Inferior parietal cortex (tissue), 1 donor: ENCODE data around the gene PGS1.

ENCODE experiments used
- DNase-seq: peaks from one replicate; pipeline ENCODE4 v3.0.0-alpha.2; 2016; ENCODE audit errors: extremely low spot score

The PGS1 gene

GRCh38 chr17:78387977-78388941, 9.8 kb downstream of the PGS1 start:
- DNase-seq, result no peak

GRCh38 chr17:78390241-78391050, 12.0 kb downstream of the PGS1 start:
- no peak for DNase-seq

DNA sequence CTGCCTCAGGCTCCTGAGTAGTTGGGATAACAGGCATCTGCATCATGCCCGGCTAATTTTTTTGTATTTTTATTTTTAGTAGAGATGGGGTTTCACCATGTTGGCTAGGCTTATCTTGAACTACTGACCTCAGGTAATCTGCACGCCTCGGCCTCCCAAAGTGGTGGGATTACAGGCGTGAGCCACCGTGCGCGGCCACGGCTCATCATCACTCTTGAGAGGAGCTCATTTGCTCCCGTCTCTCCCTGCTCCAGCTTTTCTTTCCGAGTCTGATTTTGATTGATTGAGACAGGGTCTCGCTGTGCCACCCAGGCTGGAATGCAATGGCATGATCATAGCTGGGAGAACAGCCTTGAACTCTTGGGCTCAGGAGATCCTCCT, 12.6 kb downstream of the PGS1 start:
- no peak for DNase-seq

GRCh38 chr17:78391843-78392242, 13.4 kb downstream of the PGS1 start:
- no peak for DNase-seq

DNA sequence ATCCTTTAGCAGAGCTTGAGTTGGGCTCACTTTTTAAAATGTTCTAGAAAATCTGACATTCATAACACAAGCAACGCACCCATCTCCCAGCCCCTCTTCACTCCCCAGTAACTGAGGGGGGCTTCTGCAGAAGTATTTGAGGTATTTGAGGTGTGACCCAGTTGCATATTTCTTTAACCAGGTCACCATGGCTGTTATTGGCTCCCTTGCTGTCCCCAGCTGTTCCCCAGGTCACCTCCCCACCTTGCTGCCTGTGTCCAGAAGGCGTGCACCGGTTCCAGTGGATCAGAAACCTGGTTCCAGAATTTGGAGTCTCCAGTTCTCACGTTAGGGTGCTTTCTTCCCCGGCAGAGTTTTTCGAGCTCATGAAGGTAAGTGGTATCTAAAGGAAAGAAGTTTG, 13.8 kb downstream of the PGS1 start:
- no peak for DNase-seq

DNA sequence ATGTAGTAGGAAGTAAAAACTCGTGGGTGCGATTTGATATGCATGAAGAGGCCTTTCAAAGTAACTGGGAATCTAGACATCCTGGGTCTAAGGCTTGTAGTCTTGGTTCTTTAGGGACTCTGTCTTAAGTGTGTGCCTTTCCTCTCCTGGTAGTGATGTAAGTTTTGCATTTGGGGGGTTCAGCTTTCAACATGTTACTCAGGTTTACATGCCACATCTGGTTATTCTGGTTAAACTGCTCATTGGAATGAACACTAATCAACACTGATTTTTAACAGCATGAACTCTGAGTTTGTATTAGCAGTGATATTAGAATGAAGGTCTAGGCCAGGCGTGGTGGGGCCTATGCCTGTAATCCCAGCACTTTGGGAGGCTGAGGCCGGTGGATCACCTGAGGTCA, 15.1 kb downstream of the PGS1 start:
- no peak for DNase-seq

- DNase-seq, result no peak
Observed at GRCh38 chr17:78394209-78394608, 15.8 kb downstream of the PGS1 start.

- DNase-seq, result no peak
Observed at GRCh38 chr17:78395155-78395554, 16.7 kb downstream of the PGS1 start.

DNA sequence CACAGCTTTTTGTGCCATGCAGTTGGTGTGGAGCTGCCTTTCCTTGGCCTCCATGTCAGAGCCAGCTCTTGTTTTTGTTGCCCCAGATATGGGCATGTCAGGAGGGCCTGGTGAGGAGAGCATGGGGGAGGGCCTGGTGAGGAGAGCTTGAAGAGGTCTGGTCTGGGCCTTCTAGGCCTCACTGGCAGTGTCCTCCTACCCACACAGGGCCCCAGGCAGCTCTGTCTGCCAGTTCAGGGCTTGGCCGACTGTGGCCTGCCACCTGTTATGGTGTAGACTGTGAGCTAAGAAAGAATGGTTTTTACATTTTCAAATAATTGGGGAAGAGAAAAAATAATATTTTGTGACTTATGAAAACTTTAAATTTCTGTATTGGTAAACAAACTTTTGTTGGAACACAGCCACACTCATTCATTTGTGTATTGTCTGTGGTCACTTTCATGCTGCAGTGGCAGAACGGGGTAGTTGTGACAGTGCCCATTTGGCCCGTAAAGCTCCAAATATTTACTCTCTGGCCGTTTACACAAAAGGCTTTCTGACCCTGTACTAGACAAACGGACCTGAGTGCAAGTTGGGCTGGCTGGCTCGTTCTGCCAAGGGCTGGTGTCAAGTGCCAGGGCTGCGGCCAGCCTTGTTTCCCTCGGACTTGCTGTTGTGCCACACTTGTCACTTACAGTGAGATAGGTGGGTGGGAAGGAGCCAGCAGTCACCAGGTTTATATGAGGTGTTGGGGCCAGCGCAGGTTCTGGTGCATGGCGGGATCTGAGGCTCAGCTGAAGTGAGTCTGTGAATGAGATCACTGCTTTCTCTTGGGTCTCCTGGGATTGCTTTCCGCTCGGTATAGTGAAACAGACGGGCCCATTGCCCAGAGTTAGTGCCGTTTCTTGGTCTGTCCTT, 18.2 kb downstream of the PGS1 start:
- DNase-seq, result no peak

GRCh38 chr17:78397681-78398101, 19.2 kb downstream of the PGS1 start:
- DNase-seq, result no peak

GRCh38 chr17:78398390-78398789, 19.9 kb downstream of the PGS1 start:
- DNase-seq, result no peak

DNA sequence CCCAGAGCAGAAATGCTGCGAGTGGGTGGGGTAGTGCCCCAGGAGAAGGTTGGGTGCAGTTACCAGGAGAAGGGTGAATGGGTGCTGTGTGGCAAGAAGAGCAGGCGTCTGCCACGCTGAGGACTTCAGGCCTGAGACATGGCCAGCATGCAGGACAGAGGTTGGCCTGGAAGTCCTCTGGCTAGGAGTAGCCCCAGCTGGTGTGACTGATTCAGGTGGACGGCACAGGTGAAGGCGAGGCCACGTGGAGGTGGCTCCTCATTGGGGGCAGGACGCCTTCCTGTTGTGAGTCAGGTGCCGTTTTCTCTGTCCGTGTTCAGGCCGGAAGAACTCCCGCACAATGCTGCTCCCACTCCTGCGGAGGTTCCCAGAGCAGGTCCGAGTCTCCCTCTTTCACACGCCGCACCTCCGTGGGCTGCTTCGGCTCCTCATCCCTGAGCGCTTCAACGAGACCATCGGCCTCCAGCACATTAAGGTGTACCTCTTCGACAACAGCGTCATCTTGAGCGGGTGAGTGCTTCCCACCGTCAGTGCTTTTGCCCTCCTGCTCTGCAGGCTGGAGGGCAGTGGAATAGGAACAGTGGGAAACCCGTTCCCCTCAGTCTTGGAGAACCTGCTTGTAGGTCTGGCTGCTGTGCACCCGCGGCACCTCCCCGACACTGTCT, 20.7 kb downstream of the PGS1 start:
- no peak for DNase-seq

GRCh38 chr17:78399693-78400144, 21.3 kb downstream of the PGS1 start:
- DNase-seq, result no peak

DNA sequence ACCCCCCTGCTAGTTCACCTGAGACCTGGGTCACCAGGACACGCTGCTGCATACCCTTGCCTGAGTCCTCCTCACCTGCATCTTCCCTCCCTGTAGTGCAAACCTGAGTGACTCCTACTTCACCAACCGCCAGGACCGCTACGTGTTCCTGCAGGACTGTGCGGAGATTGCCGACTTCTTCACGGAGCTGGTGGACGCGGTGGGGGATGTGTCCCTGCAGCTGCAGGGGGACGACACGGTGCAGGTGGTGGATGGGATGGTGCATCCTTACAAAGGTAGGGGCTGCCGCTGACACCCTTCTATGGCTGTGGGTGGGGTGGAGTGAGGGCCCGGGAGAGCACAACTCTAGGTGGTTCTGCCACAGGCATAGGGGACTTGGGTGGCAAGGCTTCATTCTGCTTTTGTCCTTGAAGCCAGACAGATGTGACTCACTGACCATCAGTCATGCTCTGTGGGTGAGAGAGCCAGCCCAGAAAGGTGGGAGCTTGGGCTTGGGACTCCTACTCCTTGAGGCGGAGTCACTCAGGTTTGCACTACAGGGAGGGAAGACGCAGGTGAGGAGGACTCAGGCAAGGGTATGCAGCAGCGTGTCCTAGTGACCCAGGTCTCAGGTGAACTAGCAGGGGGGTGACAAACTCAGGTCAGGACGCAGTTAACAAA, 22.3 kb downstream of the PGS1 start:
- no peak for DNase-seq

DNA sequence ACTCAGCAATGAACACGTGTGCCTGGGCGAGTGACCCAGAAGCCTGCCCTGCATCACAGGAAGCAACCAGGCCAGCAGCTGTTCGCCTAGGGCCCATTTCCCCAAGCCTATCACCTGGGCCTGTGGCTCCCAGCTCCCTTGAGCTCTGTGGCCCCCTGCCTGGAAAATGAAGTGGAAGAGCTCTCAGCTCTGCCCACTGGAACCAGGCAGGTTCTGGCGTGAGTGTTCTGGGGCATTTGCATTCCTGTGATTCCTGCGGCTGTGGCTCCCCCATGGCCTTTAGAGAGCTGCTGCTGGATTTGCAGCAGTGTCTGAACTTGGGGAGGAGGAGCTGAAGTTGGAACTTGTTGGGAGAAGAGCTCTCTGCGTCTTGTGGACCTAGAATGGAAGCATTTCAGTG, 22.8 kb downstream of the PGS1 start:
- DNase-seq, result no peak

DNA sequence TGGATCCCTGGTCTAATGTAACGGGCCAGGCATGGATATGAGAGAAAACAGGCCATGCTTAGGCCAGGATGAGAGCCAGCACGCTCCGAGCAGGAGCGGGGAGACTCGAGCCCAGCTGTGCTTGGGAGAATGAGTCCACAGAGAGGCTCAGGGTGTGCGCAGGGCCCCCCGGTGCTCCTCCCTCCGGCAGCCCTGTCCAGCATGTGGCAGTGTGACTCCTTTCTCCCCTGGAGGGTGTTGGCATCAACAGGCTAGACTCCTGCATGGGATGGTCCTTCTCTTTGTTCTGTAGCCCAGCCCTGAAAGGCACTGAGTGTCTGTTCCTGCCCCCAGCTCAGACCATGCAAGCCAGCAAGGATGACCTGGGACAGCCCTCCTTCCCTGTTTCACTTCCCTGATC, 23.4 kb downstream of the PGS1 start:
- DNase-seq, result no peak

DNA sequence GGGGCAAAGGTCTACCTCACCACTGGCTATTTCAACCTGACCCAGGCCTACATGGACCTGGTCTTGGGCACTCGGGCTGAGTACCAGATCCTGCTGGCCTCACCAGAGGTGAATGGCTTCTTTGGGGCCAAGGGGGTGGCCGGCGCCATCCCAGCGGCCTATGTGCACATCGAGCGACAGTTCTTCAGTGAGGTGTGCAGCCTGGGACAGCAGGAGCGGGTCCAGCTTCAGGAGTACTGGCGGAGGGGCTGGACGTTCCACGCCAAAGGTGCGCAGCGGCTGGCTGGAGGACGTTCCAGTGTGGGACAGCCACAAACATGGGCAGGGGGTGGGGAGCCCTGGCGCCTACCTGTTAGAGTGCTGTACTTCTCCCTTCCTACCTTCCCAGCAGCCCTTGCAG, 25.4 kb downstream of the PGS1 start:
- DNase-seq, result no peak

DNA sequence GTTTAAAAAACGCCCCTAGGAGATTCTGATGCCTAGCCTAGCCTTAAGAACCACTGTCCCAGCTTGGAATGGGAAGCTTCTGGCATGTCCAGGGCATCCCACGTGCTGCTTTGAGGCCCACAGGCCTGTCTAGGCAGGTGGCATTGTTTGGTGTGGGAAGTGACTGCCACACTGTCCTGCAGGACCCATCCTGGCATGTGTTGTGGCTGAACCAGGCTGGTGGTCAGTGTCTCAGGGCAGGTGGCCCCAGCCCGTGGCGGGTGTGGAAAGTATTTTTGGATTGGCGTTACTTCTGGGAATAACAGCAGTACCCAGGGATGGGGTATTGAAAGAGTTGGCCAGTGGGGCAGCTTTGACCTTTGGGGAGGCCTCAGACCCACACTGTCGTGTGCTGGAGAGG, 27.9 kb downstream of the PGS1 start:
- no peak for DNase-seq

DNA sequence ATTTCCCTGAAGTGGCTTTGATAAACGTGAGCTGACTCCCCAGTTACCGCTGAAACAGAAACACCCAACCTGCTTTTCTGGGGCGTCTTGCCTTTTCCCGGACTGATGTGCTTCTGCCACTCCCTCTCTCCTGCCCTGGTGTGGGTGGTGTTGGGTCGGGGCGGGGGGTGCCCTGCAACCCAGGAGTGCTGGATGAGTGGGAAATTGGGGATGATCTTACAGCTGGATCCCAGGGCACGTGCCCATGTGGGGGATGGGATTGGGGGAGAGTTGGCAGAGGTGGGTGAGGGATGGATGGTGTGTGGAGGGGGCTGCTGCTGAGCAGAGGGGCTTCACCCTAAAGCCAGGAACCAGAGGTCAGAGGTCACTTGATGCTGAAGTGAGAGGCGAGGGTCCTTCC, 28.5 kb downstream of the PGS1 start:
- no peak for DNase-seq

- no peak for DNase-seq
Observed at GRCh38 chr17:78407387-78408000, 29.0 kb downstream of the PGS1 start.
